MCF 10A (cell line): ENCODE results near the gene TCF19. TPM values are rescaled to one million over a fixed set of nuclear protein-coding genes. Genes with fewer than 3 reads are reported as not detected.

Experiments used
- BruUV-seq: library from RNA; stranded (reverse); fragments of 400-500 nt; replicated peaks from 2 replicates; lab custom pipeline; 2021; lab: Mats Ljungman, UMichigan
- CTCF ChIA-PET: fragments of 300-600 bp; sonication (Branson Sonifier 250); formaldehyde crosslinking; extraction: SDS; loops from one replicate; lab custom pipeline; 2021; ENCODE audit warnings: antibody characterized with exemption, inconsistent platforms; lab: Yijun Ruan, JAX
- POLR2A ChIA-PET: fragments of 300-600, 350-650 bp; sonication (Branson Sonifier 250); formaldehyde crosslinking; extraction: SDS; loops from one replicate; lab custom pipeline; 2020; ENCODE audit warnings: antibody characterized with exemption, inconsistent platforms; lab: Yijun Ruan, JAX
- DNase-seq: peaks from one replicate; pipeline ENCODE4 v3.0.0-alpha.2; 2018; ENCODE audit not compliant: unreplicated experiment
- H3K27ac Mint-ChIP-seq: one replicate; pipeline ENCODE4 v1.8.0; 2022; ENCODE audit warnings: mild to moderate bottlenecking, low read depth, mixed read lengths; ENCODE audit not compliant: unreplicated experiment
- H3K27me3 Mint-ChIP-seq: one replicate; pipeline ENCODE4 v1.8.0; 2022; ENCODE audit warnings: mixed read lengths; ENCODE audit not compliant: insufficient read depth, unreplicated experiment
- H3K36me3 Mint-ChIP-seq: one replicate; pipeline ENCODE4 v1.8.0; 2022; ENCODE audit warnings: mild to moderate bottlenecking, moderate library complexity, mixed read lengths; ENCODE audit not compliant: insufficient read depth, unreplicated experiment
- H3K4me1 Mint-ChIP-seq: one replicate; pipeline ENCODE4 v1.8.0; 2022; ENCODE audit warnings: mixed read lengths; ENCODE audit not compliant: insufficient read depth, unreplicated experiment
- H3K4me3 Mint-ChIP-seq: one replicate; pipeline ENCODE4 v1.8.0; 2022; ENCODE audit warnings: mild to moderate bottlenecking, moderate library complexity, mixed read lengths; ENCODE audit not compliant: unreplicated experiment
- H3K9me3 Mint-ChIP-seq: one replicate; pipeline ENCODE4 v1.8.0; 2022; ENCODE audit warnings: mixed read lengths; ENCODE audit not compliant: unreplicated experiment
- CTCF ChIP-seq: fragments of 200-600 bp; IDR thresholded peaks from one replicate; pipeline ENCODE4 v1.8.0; 2022; ENCODE audit warnings: antibody characterized with exemption, mild to moderate bottlenecking; ENCODE audit not compliant: unreplicated experiment
- intact Hi-C: fragments of 100-400 bp; cut with micrococcal nuclease; formaldehyde crosslinking; loops from 2 replicates; pipeline ENCODE4 v1.14.1; 2022
- total RNA-seq: library from RNA; stranded (reverse); gene quantifications from 2 replicates; pipeline ENCODE4 v1.2.3, GENCODE V29; 2022

Gene TCF19
- total RNA-seq, 1 experiment from 2014 or later, result 6.5 TPM

- H3K4me1 Mint-ChIP-seq, result peaks cover 18% of the 10 kb centered on the region
- CTCF ChIA-PET, result interaction anchor here (0.6 to 3.4 kb wide), 9 partner anchors 8 to 1715 kb away, joined by 3 to 15 read pairs (median 5); partner anchors contain the start of gene PSORS1C2
- H3K27me3 Mint-ChIP-seq, result no peaks in the 10 kb centered on the region
- H3K9me3 Mint-ChIP-seq, result no peaks in the 10 kb centered on the region
- no TSS peak for BruUV-seq
- DNase-seq, result no peak
- intact Hi-C loops, result no loop called here
- H3K4me3 Mint-ChIP-seq, result no peak overlapping the region
- peaks cover 12% of the 10 kb centered on the region for H3K36me3 Mint-ChIP-seq
- no peak overlapping the region for H3K27ac Mint-ChIP-seq
- POLR2A ChIA-PET, result no interaction called here
- no peak for TF ChIP-seq CTCF
These were observed 27.6 kb upstream of the TCF19 start for GRCh38 chr6:31130751-31131150.

- no peak for TF ChIP-seq CTCF
- BruUV-seq, result no TSS peak
- Mint-ChIP-seq H3K27me3 (no peaks in the 10 kb centered on the region), H3K4me1 (peaks cover 9% of the 10 kb centered on the region), H3K36me3 (peaks cover 12% of the 10 kb centered on the region), H3K4me3 (no peak overlapping the region), H3K27ac (no peak overlapping the region), H3K9me3 (no peaks in the 10 kb centered on the region)
- DNase-seq, result no peak
- POLR2A ChIA-PET, result no interaction called here
- CTCF ChIA-PET, result interaction anchor here (0.5 to 2.7 kb wide), 10 partner anchors 9 to 410 kb away, joined by 3 to 12 read pairs (median 4); no protein-coding TSS in a partner anchor
- intact Hi-C loops, result no loop called here
These were observed 26.8 kb upstream of the TCF19 start for GRCh38 chr6:31131595-31131994.

- H3K27ac Mint-ChIP-seq, result no peak overlapping the region
- H3K36me3 Mint-ChIP-seq, result peaks cover 11% of the 10 kb centered on the region
- no peaks in the 10 kb centered on the region for H3K9me3 Mint-ChIP-seq
- ChIA-PET POLR2A (interaction anchor here (1.1 kb wide), 1 partner anchor 17 kb away, joined by 4 read pairs; no protein-coding TSS in a partner anchor), CTCF (interaction anchor here (0.5 to 2.7 kb wide), 8 partner anchors 8 to 1735 kb away, joined by 3 to 13 read pairs (median 4); partner anchors contain the start of gene PSORS1C1)
- H3K4me1 Mint-ChIP-seq, result peaks cover 9% of the 10 kb centered on the region
- BruUV-seq, result no TSS peak
- H3K27me3 Mint-ChIP-seq, result no peaks in the 10 kb centered on the region
- intact Hi-C loops, result no loop called here
- DNase-seq, result no peak
- no peak overlapping the region for H3K4me3 Mint-ChIP-seq
- no peak for TF ChIP-seq CTCF
These were observed 25.6 kb upstream of the TCF19 start for GRCh38 chr6:31132806-31133205.

GRCh38 chr6:31135710-31136109 lies 22.7 kb upstream of the TCF19 start:
- Mint-ChIP-seq H3K36me3 (peaks cover 6% of the 10 kb centered on the region), H3K27ac (no peak overlapping the region), H3K4me1 (peaks cover 15% of the 10 kb centered on the region), H3K9me3 (no peaks in the 10 kb centered on the region), H3K4me3 (no peak overlapping the region), H3K27me3 (no peaks in the 10 kb centered on the region)
- ChIA-PET CTCF (interaction anchor here (0.7 to 1.1 kb wide), 4 partner anchors 9 to 231 kb away, joined by 3 to 5 read pairs (median 4); no protein-coding TSS in a partner anchor), POLR2A (interaction anchor here (0.6 to 1.4 kb wide), 2 partner anchors 231 to 313 kb away, joined by 4 to 5 read pairs; no protein-coding TSS in a partner anchor)
- intact Hi-C loops, result no loop called here
- DNase-seq, result no peak
- no TSS peak for BruUV-seq
- TF ChIP-seq CTCF, result no peak
